Putamen (tissue), 1 donor: Measurements from ENCODE around the gene EIF4G1.

Experiments
- DNase-seq: peaks from one replicate; pipeline ENCODE4 v3.0.0-alpha.2; 2016; ENCODE audit warnings: low spot score

Gene EIF4G1

DNA sequence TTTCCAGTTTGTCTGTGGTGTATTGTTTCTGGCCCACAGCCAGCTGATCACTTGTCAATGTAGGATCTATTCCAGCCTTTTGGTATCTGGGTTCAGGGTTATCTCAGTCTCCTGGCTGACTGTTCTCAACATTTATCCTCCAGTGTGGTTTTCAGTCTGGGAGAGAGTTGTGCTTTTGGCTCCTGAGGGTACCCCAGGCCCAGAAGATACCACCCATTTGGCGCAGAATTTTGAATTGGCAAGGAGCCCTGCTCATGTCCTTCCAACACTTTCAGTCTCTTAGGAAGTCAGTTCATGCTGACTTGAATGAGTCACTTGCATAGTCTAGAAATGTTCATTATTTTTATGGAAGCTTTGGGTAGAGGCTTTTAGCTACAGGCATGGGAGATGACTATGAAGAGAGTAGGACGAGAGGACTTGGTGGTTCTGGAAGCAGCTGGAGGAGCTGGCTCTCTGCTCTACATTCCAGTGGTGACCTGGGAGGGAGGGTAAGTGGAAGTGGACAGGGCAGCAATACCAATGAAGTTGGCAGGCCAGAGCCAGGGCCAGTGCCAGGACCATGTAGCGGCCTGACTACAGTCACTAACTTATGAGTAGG lies 54.3 kb downstream of the EIF4G1 start:
- DNase-seq: no peak

DNA sequence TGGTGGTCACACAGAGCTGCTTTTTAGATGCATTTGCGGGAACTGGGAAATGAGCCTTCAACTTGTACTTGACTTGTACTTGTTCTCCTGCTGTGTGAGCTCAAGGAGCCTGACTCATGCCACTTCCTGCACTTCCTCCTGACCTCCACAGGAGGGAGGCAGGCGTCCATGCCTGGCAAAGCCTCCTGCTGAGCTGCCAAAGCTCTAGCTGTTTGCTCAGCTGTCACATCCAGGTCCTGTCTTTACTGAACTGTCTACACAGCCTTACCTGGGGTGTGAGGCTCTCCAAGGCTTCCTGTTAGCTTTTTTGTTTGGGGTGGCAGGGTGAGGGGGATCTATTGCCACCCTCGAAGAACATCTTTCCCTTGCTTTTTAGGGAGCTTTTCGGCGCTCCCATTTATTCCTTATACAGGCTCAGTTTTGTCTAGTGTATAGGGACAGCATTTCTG lies 57.2 kb downstream of the EIF4G1 start:
- peak; percentile 84 for DNase-seq

DNA sequence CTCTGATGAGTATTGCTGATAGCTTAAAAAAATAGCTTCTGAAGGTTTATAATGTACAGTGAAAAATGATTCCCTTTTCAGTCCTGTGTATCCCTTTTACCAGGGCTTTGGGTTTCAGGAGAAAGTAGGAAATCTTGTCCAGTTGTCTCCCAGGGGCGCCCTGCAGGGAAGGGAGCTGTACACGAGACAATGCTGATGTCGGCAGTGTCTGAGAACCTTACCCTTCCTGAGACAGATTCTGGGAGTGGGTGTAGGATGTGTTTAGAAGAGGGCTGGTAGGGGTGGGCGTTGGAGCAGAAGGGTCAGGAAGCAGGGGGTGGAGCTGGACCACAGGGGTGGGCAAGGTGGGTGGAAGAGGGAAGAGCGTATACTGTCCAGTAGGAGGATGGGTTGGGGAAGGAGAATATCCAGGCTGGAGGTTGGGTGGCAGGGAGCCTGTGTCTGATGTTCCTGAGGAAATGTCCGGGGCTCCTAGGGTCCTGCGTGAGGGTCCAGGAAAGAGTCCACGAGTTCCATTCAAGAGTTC lies 58.0 kb downstream of the EIF4G1 start:
- DNase-seq: no peak

DNA sequence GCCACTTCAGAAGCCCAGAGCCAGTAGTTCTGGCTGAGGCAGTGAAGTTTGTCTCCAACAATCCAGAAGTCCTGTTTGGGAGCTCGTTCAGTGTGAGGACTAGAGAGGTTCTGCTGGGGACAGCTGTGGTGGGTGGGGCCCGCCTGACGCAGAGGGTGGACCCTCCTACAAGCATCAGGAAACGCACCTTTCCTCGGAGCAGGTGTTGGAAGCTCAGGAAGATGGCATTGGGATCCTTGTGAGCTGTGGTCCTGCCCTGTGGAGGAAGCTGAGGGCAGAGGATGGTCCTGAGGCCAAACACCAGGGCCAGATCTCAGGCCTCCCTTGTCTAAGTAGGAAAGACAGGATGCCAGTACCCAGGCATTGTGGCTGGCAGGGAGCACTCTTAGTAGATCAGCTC lies 58.5 kb downstream of the EIF4G1 start:
- DNase-seq: no peak

DNA sequence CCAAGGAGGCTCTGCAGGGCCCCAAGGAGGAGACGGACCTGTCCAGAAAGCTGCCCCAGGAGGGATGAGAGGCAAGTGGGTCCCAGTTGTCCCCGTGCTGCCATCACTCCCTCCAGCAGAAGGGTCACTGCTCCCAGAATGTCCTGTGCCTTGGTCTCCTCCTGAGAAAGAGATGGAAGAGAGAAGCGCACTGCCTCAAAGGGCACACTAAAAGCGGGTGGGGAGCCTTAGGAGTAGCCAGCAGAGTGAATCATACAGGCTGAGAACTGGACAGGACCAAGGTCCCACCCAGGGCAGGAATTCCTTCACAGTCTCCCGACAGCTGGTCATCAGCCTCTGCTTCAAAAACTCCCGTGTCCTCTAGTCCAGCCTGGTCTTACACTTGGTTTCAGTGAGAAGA lies 59.0 kb downstream of the EIF4G1 start:
- DNase-seq: no peak

DNA sequence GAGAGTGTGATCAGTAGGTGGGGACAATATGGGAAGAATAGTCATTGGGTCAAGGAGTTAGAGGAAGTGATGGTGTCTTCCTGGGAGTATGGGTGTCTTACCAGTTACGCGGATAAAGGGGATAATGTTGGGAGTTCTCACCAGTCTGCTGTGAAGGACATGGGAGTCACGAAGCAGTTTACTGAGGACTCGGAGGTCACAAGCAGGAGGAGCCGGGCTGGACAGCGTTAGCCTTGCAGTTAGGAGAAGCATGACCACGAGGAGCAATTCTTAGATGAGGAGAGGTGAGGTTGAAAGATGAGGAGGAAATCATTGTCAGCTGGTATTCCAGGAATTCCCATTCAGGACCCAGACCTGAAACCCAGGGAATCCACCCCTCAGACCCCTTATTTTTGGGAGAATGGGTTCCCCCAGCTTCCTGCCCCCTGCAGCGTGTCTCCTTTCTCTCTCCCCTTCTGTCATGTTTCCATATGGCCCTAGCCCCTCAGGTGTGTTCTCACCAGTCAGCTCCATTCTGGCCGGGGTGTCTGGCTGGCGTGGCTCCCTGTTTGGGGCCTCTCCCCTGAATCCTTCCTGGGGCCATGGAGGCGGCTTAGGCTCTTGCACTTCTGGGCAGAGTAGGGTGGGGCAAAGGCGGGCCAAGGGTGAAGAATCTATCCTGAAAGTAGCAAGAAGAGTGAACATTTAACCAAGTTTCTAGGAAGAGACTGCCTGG lies 61.5 kb downstream of the EIF4G1 start:
- DNase-seq: no peak

DNA sequence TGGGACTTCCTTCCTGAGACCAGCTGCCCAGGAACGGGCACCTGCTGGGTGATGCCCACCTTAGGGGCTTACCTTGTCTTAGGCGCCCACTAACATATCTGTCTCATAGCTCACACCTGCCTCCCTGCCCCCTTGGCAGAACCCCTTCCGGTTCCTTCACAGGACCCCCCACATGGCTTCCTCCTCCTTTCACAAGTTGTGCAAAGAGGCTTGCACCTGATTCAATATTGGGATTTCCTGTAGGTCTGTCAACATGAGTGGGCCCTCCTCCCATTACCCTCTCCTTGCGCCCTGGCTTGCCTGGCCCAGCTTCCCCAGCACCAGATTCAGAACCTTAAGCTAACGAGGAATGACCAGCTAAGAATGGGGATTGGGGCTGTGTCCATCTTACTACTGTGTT lies 63.0 kb downstream of the EIF4G1 start:
- no peak for DNase-seq

DNA sequence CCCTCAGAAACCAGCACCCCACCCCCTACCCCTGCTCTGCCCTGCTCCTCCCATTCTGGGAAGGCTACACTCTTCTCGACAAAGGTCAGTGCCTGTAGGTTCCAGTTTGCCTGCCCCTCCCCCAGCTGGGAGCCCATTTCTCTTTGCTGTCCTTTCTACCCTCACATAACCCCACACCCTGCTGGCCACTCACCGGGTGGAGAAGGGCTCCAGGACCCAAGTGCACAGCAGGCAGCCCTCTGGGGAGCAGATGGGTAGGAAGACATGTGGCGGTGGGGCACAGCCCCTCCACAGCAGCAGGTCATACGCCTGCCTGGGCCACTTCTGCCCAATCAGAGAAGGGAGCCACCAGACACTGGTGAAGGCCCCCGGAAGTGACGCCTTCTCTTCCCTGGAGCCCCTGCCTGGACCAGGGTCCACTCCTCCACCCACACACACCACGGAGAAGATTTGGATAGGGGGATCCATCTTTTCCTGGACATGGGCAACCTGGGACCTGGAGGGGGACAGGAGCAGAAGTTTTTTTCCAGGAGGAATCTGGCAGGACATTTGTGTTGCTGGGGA lies 63.6 kb downstream of the EIF4G1 start, which contains the start of gene THPO:
TSS of gene THPO (minus strand) at position 326 of the 564 bp plus-strand sequence. CDS start 1,948 bp downstream, outside the sequence.
- DNase-seq: no peak

DNA sequence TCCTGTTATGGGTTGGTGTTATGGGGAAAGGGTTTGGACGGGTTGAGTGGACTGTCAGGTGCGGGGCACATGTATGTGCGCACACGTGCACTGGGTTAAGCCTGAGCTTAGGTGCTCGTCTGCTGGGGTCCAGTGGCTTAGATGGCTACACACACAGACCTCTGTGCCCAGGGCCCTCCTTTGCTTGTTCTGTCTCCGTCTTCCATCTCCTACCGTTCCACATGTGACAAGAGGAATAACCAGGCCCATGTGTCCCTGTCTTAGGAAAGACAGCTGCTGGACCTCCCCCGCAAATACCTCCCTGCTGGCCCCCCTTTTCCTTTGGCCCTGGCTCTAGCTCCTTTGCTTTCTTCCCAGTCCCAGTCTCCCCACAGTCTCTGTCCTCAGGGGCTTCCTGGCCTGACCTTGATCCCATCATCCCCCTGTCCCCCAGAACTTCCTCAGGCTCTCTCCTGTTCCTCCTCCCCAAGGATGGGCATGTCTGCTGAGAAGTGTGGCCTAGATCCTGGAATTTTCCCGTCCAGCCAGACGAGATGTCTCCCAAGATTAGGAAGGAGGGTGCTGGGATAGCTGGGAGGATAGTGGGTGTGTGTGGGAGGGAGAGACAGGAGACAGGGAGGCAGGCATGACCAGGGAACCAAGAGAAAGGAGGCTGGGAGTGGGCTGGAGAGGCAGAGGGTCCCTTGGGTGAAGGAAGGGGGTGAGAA lies 64.4 kb downstream of the EIF4G1 start:
- no peak for DNase-seq

DNA sequence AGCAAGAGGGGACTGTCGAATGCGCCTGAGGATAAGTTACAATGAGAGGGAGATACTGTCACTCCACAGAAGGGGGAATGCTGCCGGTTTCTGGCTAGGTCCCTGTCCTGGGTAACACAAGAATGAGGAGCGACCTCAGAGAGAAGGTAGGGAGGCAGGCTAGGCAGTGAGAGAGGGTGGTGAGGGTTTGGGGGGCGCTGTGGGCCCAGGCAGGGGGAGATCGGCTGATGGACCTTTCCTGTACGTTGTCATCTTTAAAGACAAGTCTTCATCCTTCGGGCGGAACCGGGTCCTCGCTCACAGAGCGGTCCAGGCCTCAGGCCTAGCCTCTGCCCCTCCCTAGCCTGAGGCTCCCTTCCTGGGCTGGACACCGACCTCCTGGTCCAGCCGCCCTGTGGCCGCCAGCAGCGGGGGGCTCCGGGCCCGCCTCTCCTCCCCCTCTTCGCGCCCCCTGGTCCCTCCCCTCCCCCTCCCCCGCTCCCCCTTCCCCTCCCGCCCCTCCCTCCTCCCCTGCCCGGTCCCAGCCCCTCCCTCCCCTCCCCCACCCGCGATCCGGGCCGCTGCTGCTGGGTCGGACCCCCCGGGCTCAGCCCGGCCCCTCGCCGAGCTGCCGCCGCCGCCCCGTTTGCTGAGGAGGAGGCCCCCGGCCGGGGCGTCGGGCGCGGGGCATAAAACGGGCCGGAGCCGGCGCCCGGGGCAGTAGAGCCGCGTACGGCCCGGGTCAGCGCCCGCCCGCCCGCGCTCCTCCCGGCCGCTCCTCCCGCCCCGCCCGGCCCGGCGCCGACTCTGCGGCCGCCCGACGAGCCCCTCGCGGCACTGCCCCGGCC lies 65.2 kb downstream of the EIF4G1 start, which contains the start of gene CHRD:
TSS of gene CHRD (plus strand) at position 697 of the 827 bp plus-strand sequence. CDS start 265 bp downstream, outside the sequence.
- no peak for DNase-seq

DNA sequence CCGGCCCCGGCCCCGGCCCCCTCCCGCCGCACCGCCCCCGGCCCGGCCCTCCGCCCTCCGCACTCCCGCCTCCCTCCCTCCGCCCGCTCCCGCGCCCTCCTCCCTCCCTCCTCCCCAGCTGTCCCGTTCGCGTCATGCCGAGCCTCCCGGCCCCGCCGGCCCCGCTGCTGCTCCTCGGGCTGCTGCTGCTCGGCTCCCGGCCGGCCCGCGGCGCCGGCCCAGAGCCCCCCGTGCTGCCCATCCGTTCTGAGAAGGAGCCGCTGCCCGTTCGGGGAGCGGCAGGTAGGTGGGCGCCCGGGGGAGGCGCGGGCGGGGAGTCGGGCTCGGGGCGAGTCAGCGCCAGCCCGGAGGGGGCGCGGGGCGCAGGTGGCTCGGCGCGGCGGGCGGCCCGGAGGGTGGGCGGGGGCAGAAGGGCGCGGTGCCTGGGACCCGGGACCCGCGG lies 65.8 kb downstream of the EIF4G1 start:
- DNase-seq: no peak

DNA sequence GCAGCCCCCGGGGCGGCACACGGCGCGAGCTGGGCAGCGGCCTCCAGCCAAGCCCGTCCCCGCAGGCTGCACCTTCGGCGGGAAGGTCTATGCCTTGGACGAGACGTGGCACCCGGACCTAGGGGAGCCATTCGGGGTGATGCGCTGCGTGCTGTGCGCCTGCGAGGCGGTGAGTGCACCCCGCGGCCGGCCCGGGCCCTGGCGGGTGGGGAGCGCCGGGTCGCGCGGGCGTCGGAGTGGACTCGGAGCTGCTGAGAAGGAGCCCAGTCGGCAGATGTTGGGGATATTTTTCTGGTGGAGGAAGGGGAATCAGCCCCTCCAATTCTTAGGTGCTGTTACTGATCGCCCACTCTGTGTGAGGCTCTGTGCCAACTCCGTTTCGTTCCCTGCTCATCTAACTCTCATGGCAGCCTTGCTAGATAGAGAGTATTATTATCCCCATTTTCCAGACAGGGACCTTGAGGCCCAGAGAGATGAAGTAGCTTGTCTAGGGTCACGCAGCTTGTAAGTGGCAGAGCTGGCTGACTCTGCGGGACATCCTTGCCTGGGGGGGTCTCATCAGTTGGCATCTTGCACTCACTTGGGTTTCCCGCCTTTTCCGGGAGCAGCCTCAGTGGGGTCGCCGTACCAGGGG lies 66.3 kb downstream of the EIF4G1 start:
- no peak for DNase-seq

DNA sequence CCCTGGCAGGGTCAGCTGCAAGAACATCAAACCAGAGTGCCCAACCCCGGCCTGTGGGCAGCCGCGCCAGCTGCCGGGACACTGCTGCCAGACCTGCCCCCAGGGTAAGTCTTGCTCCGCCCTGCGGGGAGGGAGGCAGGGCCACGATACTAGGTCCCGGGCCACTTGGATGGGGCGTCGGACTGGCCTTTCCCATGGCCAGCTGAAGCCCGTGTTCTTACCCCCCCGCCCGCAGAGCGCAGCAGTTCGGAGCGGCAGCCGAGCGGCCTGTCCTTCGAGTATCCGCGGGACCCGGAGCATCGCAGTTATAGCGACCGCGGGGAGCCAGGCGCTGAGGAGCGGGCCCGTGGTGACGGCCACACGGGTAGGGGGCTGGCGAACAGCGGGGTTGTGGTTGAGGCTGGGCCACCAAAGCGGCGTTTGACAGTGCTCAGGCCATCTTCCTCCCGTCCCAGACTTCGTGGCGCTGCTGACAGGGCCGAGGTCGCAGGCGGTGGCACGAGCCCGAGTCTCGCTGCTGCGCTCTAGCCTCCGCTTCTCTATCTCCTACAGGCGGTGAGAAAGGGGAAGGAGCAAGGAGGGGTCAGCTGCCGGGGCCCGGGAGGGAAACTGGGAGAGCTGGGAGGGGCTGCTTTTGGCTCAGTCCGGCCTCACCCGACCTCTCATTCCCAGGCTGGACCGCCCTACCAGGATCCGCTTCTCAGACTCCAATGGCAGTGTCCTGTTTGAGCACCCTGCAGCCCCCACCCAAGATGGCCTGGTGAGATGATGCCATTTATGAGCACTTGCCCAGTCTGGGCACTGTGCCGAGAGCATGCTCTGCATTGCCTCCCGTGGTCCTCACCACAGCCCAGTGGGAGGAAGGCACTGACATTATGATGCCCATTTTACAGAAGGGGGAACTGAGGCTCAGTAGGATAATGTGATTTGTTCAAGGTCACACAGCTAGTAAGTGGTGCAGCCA lies 67.1 kb downstream of the EIF4G1 start:
- no peak for DNase-seq

DNA sequence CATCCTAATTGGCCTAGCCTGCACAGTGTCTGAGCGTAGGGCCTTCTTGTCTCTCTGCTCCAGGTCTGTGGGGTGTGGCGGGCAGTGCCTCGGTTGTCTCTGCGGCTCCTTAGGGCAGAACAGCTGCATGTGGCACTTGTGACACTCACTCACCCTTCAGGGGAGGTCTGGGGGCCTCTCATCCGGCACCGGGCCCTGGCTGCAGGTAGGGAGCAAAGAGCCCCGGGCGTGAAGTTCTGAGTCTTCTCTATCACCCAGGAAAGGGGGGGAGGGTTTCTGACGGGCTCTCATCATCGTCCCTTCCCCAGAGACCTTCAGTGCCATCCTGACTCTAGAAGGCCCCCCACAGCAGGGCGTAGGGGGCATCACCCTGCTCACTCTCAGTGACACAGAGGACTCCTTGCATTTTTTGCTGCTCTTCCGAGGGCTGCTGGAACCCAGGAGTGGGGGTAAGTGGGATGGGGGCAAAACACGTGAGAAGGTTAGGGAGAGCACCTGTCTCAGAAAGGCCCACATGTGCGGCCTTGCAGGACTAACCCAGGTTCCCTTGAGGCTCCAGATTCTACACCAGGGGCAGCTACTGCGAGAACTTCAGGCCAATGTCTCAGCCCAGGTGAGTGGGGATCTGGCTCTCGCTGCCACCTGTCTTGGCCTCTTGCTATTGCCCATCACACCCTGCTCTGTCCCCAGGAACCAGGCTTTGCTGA lies 68.1 kb downstream of the EIF4G1 start:
- DNase-seq: no peak

DNA sequence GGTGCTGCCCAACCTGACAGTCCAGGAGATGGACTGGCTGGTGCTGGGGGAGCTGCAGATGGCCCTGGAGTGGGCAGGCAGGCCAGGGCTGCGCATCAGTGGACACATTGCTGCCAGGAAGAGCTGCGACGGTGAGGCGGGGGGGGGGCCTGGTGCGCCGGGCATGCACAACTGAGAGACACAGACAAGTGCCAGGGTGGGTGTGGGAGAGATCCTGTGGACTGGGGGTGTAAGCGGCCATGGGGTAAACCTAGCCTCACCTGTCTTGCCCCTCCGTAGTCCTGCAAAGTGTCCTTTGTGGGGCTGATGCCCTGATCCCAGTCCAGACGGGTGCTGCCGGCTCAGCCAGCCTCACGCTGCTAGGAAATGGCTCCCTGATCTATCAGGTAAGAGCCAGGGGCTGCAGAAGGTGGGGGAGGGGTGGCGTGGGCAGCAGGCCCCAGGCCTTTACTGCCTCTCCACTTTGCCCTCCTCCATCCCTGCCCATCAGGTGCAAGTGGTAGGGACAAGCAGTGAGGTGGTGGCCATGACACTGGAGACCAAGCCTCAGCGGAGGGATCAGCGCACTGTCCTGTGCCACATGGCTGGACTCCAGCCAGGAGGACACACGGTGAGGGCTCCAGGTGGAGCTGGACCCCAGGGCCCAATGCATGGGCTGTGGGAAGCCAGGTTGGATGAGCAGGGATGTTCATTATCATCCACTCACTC lies 68.8 kb downstream of the EIF4G1 start:
- DNase-seq: no peak

DNA sequence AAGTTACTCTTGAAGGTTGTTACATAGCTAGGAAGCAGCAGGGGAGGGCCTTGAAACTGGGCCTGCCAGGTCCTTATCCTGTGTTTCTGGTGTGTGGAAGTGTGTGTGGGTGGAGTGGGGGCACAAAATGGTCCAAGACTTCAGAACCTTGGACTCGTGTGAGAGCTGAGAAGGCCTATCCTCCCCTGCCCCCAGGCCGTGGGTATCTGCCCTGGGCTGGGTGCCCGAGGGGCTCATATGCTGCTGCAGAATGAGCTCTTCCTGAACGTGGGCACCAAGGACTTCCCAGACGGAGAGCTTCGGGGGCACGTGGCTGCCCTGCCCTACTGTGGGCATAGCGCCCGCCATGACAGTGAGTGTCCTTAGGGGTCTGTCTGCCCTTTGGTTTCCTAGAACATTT lies 69.9 kb downstream of the EIF4G1 start:
- DNase-seq: no peak
